Esophagus mucosa (tissue), 1 donor: Measurements from ENCODE around the gene TAF4B. TPM values are rescaled to one million over a fixed set of nuclear protein-coding genes. Genes with fewer than 3 reads are reported as not detected.
"Not testable (repeated sequence)": the region's sequence is repeated elsewhere in the genome, so short reads cannot be mapped to it uniquely, and the experiment has no call there.

Experiments used
- ATAC-seq: fragments of 200-7000 bp; cut with Tn5 transposase; one replicate; pipeline ENCODE4 v1.9.1; 2020
- total RNA-seq: library from RNA; stranded (reverse); gene quantifications from one replicate; pipeline ENCODE4 v1.2.4, GENCODE V29; 2023
- donor health status: DM: yes; HTN: yes; CAD: no.

The TAF4B gene
- total RNA-seq, 1 donor from 2014 or later = 3.3 TPM

- ATAC-seq = no peak
Observed at GRCh38 chr18:26309281-26309680, 83.0 kb downstream of the TAF4B start.

DNA sequence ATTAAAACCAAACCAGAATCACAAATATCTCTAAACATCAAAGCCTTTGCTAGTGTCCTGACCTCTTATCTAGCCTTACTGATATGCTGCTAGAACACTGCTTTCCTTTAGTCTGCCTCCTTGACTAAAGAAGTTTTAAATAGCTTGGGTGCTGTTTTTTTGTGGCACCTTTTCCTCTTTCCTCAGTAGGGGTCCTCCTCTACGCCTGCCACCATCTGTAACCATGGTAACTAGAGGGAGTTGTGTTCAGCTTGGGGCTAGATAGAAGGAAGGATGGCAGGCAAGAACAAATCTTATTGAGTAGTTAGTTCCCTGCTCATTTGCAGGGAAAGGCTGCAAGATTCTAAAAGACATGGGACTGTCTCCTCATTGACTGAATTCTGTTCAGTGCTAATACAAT lies 86.0 kb downstream of the TAF4B start:
- no peak for ATAC-seq

DNA sequence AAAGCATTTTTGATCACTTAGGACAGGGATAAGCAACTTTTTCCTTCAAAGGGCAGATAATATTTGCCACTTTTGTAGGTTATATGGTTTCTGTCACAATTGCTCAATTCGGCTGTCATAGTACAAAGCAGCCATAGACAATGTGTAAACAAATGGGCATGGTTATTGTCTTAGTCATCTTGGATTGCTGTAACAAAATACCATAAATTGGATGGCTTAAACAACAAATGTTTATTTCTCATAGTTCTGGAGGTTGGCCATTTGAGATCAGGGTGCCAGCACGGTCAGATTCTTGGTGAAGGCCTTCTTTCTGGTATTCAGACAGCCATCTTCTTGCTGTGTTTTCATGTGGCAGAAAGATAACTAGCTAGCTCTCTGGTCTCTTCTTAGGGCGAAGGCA lies 91.2 kb downstream of the TAF4B start:
- no peak for ATAC-seq

DNA sequence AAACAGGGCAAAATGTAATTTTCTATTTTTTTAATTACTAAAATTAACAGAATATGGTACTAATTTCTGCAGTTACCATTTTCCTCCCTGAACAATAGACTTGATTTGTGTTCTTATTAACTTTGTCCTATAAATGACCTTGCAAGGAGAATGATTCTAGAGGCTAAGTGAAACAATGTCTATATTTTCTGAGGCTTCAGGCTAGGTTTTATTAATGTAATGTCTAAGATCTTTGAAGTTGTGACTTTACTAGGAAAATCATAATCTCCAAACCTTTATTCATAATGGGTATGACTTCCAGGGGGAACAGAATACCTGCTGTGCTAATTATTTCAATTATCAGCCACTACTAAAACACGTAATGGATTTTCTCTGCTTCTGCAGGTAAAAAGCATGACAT lies 94.4 kb downstream of the TAF4B start:
- no peak for ATAC-seq

DNA sequence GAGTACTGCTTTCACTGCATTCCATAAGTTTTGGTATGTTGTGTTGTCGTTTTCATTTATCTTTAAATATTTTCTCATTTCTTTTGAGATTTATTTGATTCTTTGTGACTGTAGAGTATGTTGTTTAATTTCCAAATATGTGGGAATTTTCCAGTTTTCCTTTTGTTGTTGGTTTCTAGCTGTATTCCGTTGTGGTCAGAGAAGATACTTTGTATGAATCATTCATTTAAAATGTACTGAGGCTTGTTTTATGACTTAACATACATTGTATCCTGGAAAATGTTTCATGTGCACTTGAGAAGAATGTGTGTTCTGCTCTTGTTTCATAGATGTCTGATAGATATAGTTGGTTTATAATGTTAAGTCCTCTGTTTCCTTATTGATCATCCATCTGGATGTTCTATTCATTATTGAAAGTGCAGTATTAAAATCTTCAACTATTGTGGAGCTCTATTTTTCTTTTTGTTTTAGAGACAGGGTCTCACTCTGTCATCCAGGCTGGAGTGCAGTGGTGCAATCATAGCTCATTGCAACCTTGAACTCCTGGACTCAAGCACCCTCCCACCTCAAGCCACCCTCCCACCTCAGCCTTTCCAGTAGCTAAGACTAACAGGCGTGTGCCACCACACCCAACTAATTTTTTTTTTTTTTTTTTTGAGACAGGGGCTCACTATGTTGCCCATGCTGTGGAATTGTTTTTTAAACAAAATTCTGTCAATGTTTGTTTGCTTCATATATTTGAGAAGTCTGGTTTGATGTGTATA lies 96.8 kb downstream of the TAF4B start:
- no peak for ATAC-seq

GRCh38 chr18:26325771-26326170 lies 99.5 kb downstream of the TAF4B start:
- no peak for ATAC-seq

- ATAC-seq = no peak
Observed at GRCh38 chr18:26327062-26327461, 100.8 kb downstream of the TAF4B start.

DNA sequence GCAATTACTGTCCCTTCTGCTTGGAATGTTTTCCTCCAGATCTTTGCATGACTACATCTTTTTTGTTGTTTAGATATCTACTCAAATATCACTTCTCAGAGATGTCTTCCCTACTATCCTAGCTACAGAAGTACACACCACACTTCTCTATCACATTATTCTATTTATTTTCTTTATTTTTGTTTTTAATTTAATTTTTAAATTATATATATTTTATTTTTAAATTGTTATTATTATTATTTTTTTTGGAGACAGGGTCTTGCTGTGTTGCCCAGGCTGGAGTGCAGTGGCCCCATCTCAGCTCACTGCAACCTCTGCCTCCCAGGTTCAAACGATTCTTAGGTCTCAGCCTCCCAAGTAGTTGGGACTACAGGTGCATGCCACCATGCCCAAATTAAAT lies 106.7 kb downstream of the TAF4B start:
- ATAC-seq = no peak

- no peak for ATAC-seq
Observed at GRCh38 chr18:26335156-26335555, 108.9 kb downstream of the TAF4B start.

- no peak for ATAC-seq
Observed at GRCh38 chr18:26335571-26336487, 109.6 kb downstream of the TAF4B start.

- no peak for ATAC-seq
Observed at GRCh38 chr18:26336572-26336971, 110.3 kb downstream of the TAF4B start.

DNA sequence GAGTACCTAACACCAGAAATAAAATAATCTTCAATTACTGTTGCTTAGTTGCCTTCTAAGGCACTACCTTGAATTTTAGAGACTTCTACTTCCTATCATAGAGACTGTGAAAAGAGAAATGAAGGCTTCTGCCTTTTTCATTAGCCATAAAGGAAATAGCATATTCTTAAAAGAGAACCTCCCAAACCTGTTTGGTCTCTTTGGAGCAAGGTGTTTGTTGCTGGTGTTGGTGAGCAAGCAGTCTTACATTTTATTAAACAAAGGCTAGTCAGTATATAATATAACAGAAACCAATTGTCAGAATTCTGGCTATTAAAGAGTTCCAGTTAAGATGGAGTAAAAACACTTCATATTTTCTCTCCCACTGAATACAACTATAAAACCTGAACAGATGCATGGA lies 116.4 kb downstream of the TAF4B start:
- peak; percentile 86 for ATAC-seq

- ATAC-seq = no peak
Observed at GRCh38 chr18:26350961-26351360, 124.7 kb downstream of the TAF4B start.

GRCh38 chr18:26356045-26356785 lies 130.0 kb downstream of the TAF4B start:
- ATAC-seq = no peak

- ATAC-seq = no peak
Observed at GRCh38 chr18:26357960-26358359, 131.7 kb downstream of the TAF4B start.

GRCh38 chr18:26362021-26362420 lies 135.8 kb downstream of the TAF4B start:
- ATAC-seq = no peak

DNA sequence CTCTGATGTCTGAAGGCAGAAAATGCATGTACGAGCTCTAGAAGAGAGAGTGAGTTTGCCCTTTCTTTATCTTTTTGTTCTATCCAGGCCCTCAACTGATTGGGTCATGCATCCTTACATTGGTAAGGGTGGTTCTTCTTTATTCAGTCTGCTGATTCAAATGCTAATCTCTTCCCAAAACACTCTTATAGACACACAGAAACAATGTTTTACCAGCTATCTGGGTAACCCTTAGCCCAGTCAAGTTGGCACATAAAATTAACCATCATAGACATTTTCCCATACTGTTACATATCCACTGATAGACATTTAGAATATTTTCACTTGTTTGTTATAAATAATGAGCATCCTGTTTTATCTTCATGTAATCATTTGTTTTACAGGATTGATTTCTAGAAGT lies 141.2 kb downstream of the TAF4B start:
- no peak for ATAC-seq

GRCh38 chr18:26370037-26370436 lies 143.8 kb downstream of the TAF4B start:
- ATAC-seq = no peak

GRCh38 chr18:26376105-26376504 lies 149.9 kb downstream of the TAF4B start:
- ATAC-seq = no peak

GRCh38 chr18:26378701-26379100 lies 152.5 kb downstream of the TAF4B start:
- ATAC-seq = no peak

DNA sequence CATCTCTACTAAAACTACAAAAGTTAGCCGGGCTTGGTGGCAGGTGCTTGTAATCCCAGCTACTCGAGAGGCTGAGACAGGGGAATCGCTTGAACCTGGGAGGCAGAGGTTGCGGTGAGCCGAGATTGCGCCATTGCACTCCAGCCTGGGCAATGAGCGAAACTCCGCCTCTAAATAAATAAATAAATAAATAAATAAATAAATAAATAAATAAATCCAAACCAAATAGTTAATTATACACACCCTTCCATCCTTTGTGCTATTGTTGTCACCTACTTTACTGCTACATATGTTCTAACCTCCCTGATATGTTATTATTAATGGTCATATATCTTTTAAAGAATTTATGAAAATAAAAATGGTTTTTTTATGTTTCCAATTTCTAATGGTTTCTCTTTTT lies 155.3 kb downstream of the TAF4B start:
- ATAC-seq = not testable (repeated sequence)

DNA sequence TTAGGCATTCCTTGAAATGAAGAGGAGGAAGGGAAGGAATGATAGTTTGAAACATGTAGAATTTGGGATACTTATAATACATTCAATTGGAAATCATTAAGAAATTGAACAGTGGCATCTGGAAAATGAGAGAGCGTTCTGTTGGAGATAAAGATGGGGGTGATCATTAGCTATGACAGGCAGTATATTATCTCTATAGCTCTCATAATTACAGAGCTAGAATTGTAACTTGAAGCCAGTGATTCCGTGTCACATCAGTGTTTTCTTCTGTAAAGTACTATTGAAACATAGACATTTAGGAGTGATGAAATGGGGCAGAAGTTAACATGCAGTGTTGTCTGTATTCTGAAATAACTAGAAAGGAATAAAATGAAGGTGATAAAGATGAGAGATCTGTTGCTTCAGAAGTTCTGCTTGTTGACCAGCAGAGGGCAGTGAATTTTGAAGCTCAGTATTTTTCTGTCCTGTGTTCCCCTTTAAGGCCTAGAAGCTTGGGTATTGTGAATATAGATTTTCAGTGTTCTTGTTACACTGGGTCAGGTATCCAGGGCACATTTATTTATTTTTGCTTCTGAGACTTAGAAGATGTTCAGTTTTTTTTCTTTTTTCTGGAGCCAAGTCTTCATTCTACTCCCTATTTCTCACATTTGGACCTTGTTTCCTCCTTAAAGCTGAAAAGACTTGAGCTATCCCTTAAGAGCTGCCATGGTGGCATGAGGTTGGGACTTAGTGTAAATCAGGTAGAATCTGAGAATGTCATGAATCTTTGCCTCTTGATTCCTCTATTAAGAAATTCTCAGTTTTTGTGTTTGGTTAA lies 157.4 kb downstream of the TAF4B start:
- peak; percentile 51 for ATAC-seq
